GM12891 (cell line): ENCODE results near the gene SORCS2.

Experiments used
- POLR2A ChIP-seq: IDR thresholded peaks from 2 replicates; pipeline ENCODE4 v1.6.1; 2011; ENCODE audit warnings: low read depth, low read length, control low read depth
- POLR2AphosphoS5 ChIP-seq: IDR thresholded peaks from 2 replicates; pipeline ENCODE4 v1.6.1; 2011; ENCODE audit warnings: low read depth, low read length, control low read depth
- SPI1 ChIP-seq: IDR thresholded peaks from 2 replicates; pipeline ENCODE4 v1.6.1; 2011; ENCODE audit warnings: low read depth, low read length, control low read depth

DNA sequence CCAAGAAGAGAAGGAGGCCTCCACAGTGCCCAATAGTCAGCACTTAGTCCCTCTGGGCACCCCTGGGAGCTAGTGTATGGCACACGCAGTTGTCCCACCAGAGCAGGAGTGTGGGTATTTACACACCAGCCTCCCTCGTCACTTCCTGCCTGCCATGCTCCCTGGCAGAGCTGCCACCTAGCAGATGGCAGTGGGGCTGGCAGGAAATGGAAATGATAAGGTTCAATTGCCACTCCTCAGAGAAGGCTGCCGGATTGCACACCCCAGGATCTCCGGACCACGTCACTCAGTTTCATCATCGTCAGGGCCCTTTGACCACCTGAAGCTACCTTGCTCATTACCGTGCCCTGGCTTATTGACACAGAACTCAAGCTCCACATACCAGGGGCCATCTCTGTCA is 415.7 kb downstream of the SORCS2 start:
- TF ChIP-seq POLR2A (no peak), SPI1 (no peak), POLR2AphosphoS5 (no peak)
